GM23338 (cell line): Measurements from ENCODE around the gene TMEM92. TPM values are rescaled to one million over a fixed set of nuclear protein-coding genes. Genes with fewer than 3 reads are reported as not detected.

Experiments
- ATAC-seq: fragments of 200-7000 bp; cut with Tn5 transposase; 3 replicates; pipeline ENCODE4 v1.9.1; 2020
- DNase-seq: peaks from one replicate; pipeline ENCODE4 v3.0.0-alpha.2; 2015; ENCODE audit warnings: low spot score
- H2AFZ ChIP-seq: fragments of 200-600 bp; sonication (generic); 2 replicates; pipeline ENCODE4 v1.8.0; 2016; ENCODE audit warnings: antibody characterized with exemption, mild to moderate bottlenecking, moderate library complexity
- H3F3A ChIP-seq: fragments of 200-600 bp; sonication (generic); replicated peaks from 2 replicates; pipeline ENCODE4 v1.8.0; 2017; ENCODE audit warnings: antibody characterized with exemption, mixed run types, low read depth
- H3K27ac ChIP-seq: fragments of 200-600 bp; sonication (generic); 2 replicates; pipeline ENCODE4 v1.6.1; 2016; ENCODE audit warnings: low read depth
- H3K27me3 ChIP-seq: fragments of 200-600 bp; sonication (generic); 2 replicates; pipeline ENCODE4 v1.8.0; 2016; ENCODE audit warnings: mild to moderate bottlenecking, mixed run types, moderate library complexity; ENCODE audit not compliant: insufficient read depth
- H3K36me3 ChIP-seq: fragments of 200-600 bp; sonication (generic); 2 replicates; pipeline ENCODE4 v1.8.0; 2016; ENCODE audit warnings: mild to moderate bottlenecking; ENCODE audit not compliant: insufficient read depth
- H3K4me1 ChIP-seq: fragments of 200-600 bp; sonication (generic); 2 replicates; pipeline ENCODE4 v1.8.0; 2016; ENCODE audit warnings: mild to moderate bottlenecking, moderate library complexity; ENCODE audit not compliant: insufficient read depth
- H3K4me2 ChIP-seq: fragments of 200-600 bp; sonication (generic); 2 replicates; pipeline ENCODE4 v1.7.1; 2017; ENCODE audit warnings: mixed run types
- H3K4me3 ChIP-seq: fragments of 200-600 bp; sonication (generic); 2 replicates; pipeline ENCODE4 v1.6.1; 2016; ENCODE audit warnings: mixed run types
- H3K79me2 ChIP-seq: fragments of 200-600 bp; sonication (generic); replicated peaks from 2 replicates; pipeline ENCODE4 v1.8.0; 2017; ENCODE audit warnings: mild to moderate bottlenecking; ENCODE audit not compliant: insufficient read depth
- H3K9me2 ChIP-seq: fragments of 200-600 bp; sonication (generic); 2 replicates; pipeline ENCODE4 v1.8.0; 2017; ENCODE audit not compliant: insufficient read depth
- H4K20me1 ChIP-seq: fragments of 200-600 bp; sonication (generic); replicated peaks from 2 replicates; pipeline ENCODE4 v1.8.0; 2017; ENCODE audit warnings: mild to moderate bottlenecking; ENCODE audit not compliant: insufficient read depth
- H3K27ac Mint-ChIP-seq: 2 replicates; pipeline ENCODE4 v1.8.0; 2020; ENCODE audit warnings: inconsistent platforms, mild to moderate bottlenecking, moderate library complexity, mixed read lengths
- H3K27me3 Mint-ChIP-seq: 3 replicates; pipeline ENCODE4 v1.8.0; 2022; ENCODE audit warnings: low read depth, mild to moderate bottlenecking, moderate library complexity, mixed read lengths, inconsistent platforms; ENCODE audit not compliant: insufficient read depth, poor library complexity
- H3K36me3 Mint-ChIP-seq: 3 replicates; pipeline ENCODE4 v1.8.0; 2021; ENCODE audit warnings: low read depth, mild to moderate bottlenecking, inconsistent platforms, moderate library complexity, mixed read lengths
- H3K4me1 Mint-ChIP-seq: 3 replicates; pipeline ENCODE4 v1.8.0; 2020; ENCODE audit warnings: mild to moderate bottlenecking, inconsistent platforms, mixed read lengths
- H3K4me3 Mint-ChIP-seq: 3 replicates; pipeline ENCODE4 v1.8.0; 2021; ENCODE audit warnings: moderate library complexity, mild to moderate bottlenecking, inconsistent platforms, mixed read lengths
- H3K9me3 Mint-ChIP-seq: 3 replicates; pipeline ENCODE4 v1.8.0; 2020; ENCODE audit warnings: moderate library complexity, mild to moderate bottlenecking, inconsistent platforms, mixed read lengths
- CREB1 ChIP-seq: fragments of 250-450 bp; sonication (Bioruptor Pico); IDR thresholded peaks from 2 replicates; pipeline ENCODE4 v1.5.0; 2020; ENCODE audit warnings: low read depth, mild to moderate bottlenecking, moderate library complexity
- EZH2 ChIP-seq: fragments of 200-600 bp; sonication (generic); IDR thresholded peaks from one replicate; pipeline ENCODE4 v1.8.0; 2017; ENCODE audit warnings: antibody characterized with exemption, mild to moderate bottlenecking, low read depth; ENCODE audit not compliant: unreplicated experiment
- JUNB ChIP-seq: IDR thresholded peaks from one replicate; pipeline ENCODE4 v1.6.1; 2016; ENCODE audit warnings: antibody characterized with exemption; ENCODE audit not compliant: unreplicated experiment
- STAT1 ChIP-seq: IDR thresholded peaks from one replicate; pipeline ENCODE4 v1.6.1; 2016; ENCODE audit warnings: antibody characterized with exemption; ENCODE audit not compliant: unreplicated experiment
- ZNF114 ChIP-seq: fragments of 250-450 bp; sonication (Bioruptor Pico); IDR thresholded peaks from 2 replicates; pipeline ENCODE4 v1.5.0; 2020; ENCODE audit warnings: mild to moderate bottlenecking, moderate library complexity
- ZNF331 ChIP-seq: fragments of 250-450 bp; sonication (Bioruptor Pico); IDR thresholded peaks from 2 replicates; pipeline ENCODE4 v1.5.0; 2020; ENCODE audit warnings: low read depth, mild to moderate bottlenecking, moderate library complexity
- polyA plus RNA-seq: library from polyadenylated mRNA; unstranded; fragments of >200 nt; fragmentation: Nextera tagmentation; extraction: Ambion mirVana; gene quantifications from 2 replicates; pipeline ENCODE4 v1.2.1, GENCODE V29; 2016
- total RNA-seq: library from RNA; depleted of rRNA; stranded (reverse); fragments of >200 nt; shearing (Covaris generic); gene quantifications from 2 replicates; pipeline ENCODE4 v1.2.3, GENCODE V29; 2014
- TF ChIP-seq, protein P1 (sequence below): fragments of 250-450 bp; sonication (Bioruptor Pico); IDR thresholded peaks from 2 replicates; pipeline ENCODE4 v1.5.0; 2020; ENCODE audit warnings: mild to moderate bottlenecking, moderate library complexity
- TF ChIP-seq, protein P2 (sequence below): IDR thresholded peaks from one replicate; pipeline ENCODE4 v1.6.1; 2018; ENCODE audit warnings: antibody characterized with exemption; ENCODE audit not compliant: unreplicated experiment
- TF ChIP-seq, protein P3 (sequence below): IDR thresholded peaks from 2 replicates; pipeline ENCODE4 v1.6.1; 2016; ENCODE audit warnings: antibody characterized with exemption

The TMEM92 gene
- total and polyA plus RNA-seq, 2 experiments from 2014 or later, result 9.7 to 18.4 TPM

DNA sequence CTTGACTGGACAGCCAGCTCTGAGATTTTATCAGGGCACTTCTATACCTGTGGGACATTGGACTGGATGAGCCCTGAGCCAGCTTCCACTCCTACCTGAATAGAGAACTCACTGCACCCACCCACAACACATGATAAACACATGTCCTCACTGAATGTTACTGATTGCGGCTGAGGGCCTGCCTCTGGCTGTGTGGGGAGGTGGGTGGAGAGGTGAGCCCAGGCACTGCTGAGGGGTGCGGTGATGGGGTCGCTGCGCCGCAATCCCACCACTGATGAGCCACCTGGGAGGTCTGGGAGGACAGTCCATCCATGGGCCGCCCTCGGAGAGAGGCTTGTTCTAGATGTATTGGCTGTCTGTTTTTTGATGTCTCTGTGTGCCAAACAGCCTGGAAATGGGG lies 5.4 kb downstream of the TMEM92 start (continued):
- TF ChIP-seq, protein P1, sequence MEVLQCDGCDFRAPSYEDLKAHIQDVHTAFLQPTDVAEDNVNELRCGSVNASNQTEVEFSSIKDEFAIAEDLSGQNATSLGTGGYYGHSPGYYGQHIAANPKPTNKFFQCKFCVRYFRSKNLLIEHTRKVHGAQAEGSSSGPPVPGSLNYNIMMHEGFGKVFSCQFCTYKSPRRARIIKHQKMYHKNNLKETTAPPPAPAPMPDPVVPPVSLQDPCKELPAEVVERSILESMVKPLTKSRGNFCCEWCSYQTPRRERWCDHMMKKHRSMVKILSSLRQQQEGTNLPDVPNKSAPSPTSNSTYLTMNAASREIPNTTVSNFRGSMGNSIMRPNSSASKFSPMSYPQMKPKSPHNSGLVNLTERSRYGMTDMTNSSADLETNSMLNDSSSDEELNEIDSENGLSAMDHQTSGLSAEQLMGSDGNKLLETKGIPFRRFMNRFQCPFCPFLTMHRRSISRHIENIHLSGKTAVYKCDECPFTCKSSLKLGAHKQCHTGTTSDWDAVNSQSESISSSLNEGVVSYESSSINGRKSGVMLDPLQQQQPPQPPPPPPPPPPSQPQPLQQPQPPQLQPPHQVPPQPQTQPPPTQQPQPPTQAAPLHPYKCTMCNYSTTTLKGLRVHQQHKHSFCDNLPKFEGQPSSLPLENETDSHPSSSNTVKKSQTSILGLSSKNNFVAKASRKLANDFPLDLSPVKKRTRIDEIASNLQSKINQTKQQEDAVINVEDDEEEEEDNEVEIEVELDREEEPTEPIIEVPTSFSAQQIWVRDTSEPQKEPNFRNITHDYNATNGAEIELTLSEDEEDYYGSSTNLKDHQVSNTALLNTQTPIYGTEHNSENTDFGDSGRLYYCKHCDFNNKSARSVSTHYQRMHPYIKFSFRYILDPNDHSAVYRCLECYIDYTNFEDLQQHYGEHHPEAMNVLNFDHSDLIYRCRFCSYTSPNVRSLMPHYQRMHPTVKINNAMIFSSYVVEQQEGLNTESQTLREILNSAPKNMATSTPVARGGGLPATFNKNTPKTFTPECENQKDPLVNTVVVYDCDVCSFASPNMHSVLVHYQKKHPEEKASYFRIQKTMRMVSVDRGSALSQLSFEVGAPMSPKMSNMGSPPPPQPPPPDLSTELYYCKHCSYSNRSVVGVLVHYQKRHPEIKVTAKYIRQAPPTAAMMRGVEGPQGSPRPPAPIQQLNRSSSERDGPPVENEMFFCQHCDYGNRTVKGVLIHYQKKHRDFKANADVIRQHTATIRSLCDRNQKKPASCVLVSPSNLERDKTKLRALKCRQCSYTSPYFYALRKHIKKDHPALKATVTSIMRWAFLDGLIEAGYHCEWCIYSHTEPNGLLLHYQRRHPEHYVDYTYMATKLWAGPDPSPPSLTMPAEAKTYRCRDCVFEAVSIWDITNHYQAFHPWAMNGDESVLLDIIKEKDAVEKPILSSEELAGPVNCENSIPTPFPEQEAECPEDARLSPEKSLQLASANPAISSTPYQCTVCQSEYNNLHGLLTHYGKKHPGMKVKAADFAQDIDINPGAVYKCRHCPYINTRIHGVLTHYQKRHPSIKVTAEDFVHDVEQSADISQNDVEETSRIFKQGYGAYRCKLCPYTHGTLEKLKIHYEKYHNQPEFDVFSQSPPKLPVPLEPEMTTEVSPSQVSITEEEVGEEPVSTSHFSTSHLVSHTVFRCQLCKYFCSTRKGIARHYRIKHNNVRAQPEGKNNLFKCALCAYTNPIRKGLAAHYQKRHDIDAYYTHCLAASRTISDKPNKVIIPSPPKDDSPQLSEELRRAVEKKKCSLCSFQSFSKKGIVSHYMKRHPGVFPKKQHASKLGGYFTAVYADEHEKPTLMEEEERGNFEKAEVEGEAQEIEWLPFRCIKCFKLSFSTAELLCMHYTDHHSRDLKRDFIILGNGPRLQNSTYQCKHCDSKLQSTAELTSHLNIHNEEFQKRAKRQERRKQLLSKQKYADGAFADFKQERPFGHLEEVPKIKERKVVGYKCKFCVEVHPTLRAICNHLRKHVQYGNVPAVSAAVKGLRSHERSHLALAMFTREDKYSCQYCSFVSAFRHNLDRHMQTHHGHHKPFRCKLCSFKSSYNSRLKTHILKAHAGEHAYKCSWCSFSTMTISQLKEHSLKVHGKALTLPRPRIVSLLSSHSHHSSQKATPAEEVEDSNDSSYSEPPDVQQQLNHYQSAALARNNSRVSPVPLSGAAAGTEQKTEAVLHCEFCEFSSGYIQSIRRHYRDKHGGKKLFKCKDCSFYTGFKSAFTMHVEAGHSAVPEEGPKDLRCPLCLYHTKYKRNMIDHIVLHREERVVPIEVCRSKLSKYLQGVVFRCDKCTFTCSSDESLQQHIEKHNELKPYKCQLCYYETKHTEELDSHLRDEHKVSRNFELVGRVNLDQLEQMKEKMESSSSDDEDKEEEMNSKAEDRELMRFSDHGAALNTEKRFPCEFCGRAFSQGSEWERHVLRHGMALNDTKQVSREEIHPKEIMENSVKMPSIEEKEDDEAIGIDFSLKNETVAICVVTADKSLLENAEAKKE (CRISPR knock-in tag), result no peak
- TF ChIP-seq ZNF331 (CRISPR knock-in tag), result no peak
- no peak for TF ChIP-seq STAT1
- no peak for TF ChIP-seq CREB1 (CRISPR knock-in tag)
- no peak for TF ChIP-seq ZNF114
- TF ChIP-seq, protein P2, sequence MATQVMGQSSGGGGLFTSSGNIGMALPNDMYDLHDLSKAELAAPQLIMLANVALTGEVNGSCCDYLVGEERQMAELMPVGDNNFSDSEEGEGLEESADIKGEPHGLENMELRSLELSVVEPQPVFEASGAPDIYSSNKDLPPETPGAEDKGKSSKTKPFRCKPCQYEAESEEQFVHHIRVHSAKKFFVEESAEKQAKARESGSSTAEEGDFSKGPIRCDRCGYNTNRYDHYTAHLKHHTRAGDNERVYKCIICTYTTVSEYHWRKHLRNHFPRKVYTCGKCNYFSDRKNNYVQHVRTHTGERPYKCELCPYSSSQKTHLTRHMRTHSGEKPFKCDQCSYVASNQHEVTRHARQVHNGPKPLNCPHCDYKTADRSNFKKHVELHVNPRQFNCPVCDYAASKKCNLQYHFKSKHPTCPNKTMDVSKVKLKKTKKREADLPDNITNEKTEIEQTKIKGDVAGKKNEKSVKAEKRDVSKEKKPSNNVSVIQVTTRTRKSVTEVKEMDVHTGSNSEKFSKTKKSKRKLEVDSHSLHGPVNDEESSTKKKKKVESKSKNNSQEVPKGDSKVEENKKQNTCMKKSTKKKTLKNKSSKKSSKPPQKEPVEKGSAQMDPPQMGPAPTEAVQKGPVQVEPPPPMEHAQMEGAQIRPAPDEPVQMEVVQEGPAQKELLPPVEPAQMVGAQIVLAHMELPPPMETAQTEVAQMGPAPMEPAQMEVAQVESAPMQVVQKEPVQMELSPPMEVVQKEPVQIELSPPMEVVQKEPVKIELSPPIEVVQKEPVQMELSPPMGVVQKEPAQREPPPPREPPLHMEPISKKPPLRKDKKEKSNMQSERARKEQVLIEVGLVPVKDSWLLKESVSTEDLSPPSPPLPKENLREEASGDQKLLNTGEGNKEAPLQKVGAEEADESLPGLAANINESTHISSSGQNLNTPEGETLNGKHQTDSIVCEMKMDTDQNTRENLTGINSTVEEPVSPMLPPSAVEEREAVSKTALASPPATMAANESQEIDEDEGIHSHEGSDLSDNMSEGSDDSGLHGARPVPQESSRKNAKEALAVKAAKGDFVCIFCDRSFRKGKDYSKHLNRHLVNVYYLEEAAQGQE, result no peak

DNA sequence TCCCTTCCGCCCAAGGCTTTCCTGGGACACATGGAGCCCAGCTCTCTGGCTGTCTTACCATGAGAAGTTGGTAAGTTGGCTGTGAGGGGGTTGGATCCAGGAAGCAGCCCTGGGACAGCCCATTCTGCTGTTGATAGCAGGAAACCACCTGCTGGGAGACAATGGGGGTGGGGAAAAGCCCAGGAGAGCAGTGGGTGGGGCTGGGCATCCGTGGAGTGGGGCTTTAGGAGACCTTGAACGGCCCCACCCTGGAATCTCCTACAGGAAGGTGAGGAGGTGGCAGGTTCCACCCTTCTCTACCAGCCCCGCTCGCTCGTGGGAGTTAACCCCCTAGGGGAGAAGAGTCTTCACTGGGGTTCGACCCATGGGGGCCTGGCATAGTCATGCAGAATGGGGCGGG lies 5.8 kb downstream of the TMEM92 start:
- Histone ChIP-seq H3K36me3 (no peaks in the 10 kb centered on the region), H3K9me2 (no peaks in the 10 kb centered on the region), H3K27me3 (no peaks in the 10 kb centered on the region), H3K4me3 (no peak overlapping the region), H4K20me1 (no peaks in the 10 kb centered on the region), H3K4me1 (peaks cover 35% of the 10 kb centered on the region), H3K79me2 (0 out of 2 replicates have a peak, but pooled peaks cover 3% of the 10 kb centered on the region), H2AFZ (no peak overlapping the region), H3F3A (no peaks in the 10 kb centered on the region), H3K27ac (no peak overlapping the region), H3K4me2 (peak overlapping the region; percentile 62)
- no peak overlapping the region for H3K4me3 Mint-ChIP-seq
- H3K27ac Mint-ChIP-seq, result no peak overlapping the region; the same call in 1 of the 2 replicates
- ATAC-seq (peak; percentile 16; the same call in 2 of the 3 replicates), DNase-seq (peak; percentile 53)
- peaks cover 11% of the 10 kb centered on the region for H3K9me3 Mint-ChIP-seq
- peaks cover 14% of the 10 kb centered on the region for H3K36me3 Mint-ChIP-seq
- H3K27me3 Mint-ChIP-seq, result peaks cover 12% of the 10 kb centered on the region
- peaks cover 42% of the 10 kb centered on the region for H3K4me1 Mint-ChIP-seq
- TF ChIP-seq JUNB, result no peak
- TF ChIP-seq EZH2, result no peak
- no peak for TF ChIP-seq ZNF114
- no peak for TF ChIP-seq STAT1
- TF ChIP-seq, protein P2, result no peak
- TF ChIP-seq, protein P3, sequence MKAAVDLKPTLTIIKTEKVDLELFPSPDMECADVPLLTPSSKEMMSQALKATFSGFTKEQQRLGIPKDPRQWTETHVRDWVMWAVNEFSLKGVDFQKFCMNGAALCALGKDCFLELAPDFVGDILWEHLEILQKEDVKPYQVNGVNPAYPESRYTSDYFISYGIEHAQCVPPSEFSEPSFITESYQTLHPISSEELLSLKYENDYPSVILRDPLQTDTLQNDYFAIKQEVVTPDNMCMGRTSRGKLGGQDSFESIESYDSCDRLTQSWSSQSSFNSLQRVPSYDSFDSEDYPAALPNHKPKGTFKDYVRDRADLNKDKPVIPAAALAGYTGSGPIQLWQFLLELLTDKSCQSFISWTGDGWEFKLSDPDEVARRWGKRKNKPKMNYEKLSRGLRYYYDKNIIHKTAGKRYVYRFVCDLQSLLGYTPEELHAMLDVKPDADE, result 0 out of 2 replicates have a peak, but pooled peaks have one; percentile 25
- TF ChIP-seq CREB1 (CRISPR knock-in tag), result no peak
